Calu3 (cell line): ENCODE measurements around the gene MMAB. TPM values are rescaled to one million over a fixed set of nuclear protein-coding genes. Genes with fewer than 3 reads are reported as not detected.

Experiments used
- BruUV-seq: library from RNA; stranded (reverse); fragments of 400-500 nt; replicated peaks from 2 replicates; lab custom pipeline; 2021; lab: Mats Ljungman, UMichigan
- CTCF ChIA-PET: fragments of 300-600 bp; sonication (Branson Sonifier 250); formaldehyde crosslinking; loops from one replicate; lab custom pipeline; 2022; ENCODE audit warnings: antibody characterized with exemption; lab: Charles Lee
- DNase-seq: peaks from one replicate; pipeline ENCODE4 v3.0.0; 2022
- H3K27ac Mint-ChIP-seq: one replicate; pipeline ENCODE4 v1.8.0; 2022; ENCODE audit warnings: mixed read lengths; ENCODE audit not compliant: unreplicated experiment
- H3K27me3 Mint-ChIP-seq: one replicate; pipeline ENCODE4 v1.8.0; 2022; ENCODE audit warnings: mixed read lengths; ENCODE audit not compliant: unreplicated experiment
- H3K36me3 Mint-ChIP-seq: one replicate; pipeline ENCODE4 v1.8.0; 2022; ENCODE audit warnings: mild to moderate bottlenecking, moderate library complexity, mixed read lengths; ENCODE audit not compliant: insufficient read depth, unreplicated experiment
- H3K4me1 Mint-ChIP-seq: one replicate; pipeline ENCODE4 v1.8.0; 2022; ENCODE audit warnings: mild to moderate bottlenecking, low read depth, mixed read lengths; ENCODE audit not compliant: unreplicated experiment
- H3K4me3 Mint-ChIP-seq: one replicate; pipeline ENCODE4 v1.8.0; 2022; ENCODE audit warnings: mild to moderate bottlenecking, low read depth, moderate library complexity, mixed read lengths; ENCODE audit not compliant: unreplicated experiment
- H3K9me3 Mint-ChIP-seq: one replicate; pipeline ENCODE4 v1.8.0; 2022; ENCODE audit warnings: low read depth, mixed read lengths; ENCODE audit not compliant: unreplicated experiment
- intact Hi-C: fragments of 100-400 bp; cut with micrococcal nuclease; formaldehyde crosslinking; loops from one replicate; pipeline ENCODE4 v1.10.0; 2022; ENCODE audit not compliant: unreplicated experiment
- total RNA-seq: library from RNA; stranded (reverse); gene quantifications from 2 replicates; pipeline ENCODE4 v1.2.3, GENCODE V29; 2022
- TF ChIP-seq, protein P1 (sequence below): fragments of 200-600 bp; IDR thresholded peaks from one replicate; pipeline ENCODE4 v1.8.0; 2022; ENCODE audit warnings: antibody characterized with exemption; ENCODE audit not compliant: unreplicated experiment

MMAB gene
- total RNA-seq, 1 experiment from 2014 or later, result 82.8 TPM

DNA sequence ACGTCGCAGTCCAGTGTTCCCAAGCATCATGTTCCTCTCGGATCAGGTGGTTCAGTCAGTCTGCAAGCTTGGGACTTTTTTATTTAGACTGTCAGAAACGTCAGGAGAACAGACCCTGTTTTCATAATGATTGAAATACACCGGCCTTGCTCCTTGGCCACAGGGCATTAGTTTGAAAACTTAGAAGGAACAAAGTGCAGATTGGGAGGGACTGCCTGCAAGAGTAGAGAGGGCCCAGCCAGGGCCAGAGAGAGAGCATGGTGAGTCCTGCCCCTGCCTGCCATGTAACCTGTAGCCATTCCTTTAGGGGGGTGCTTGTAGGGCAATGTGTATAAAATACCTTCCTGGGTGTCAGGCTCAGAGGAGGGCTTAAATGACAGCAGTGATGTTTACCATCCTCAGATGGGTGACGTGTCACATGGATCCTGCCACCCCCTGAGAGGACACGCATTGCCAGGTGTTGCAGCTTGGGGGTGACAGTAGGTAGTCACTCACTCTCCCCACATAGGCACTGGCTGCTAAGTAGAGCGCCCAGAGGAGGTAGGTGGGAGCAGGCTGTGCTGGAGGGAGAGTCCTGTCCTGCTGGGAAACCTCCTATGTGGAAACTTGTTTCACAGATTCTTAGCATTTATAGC is 45.7 kb downstream of the MMAB start:
- intact Hi-C loops, result no loop called here
- Mint-ChIP-seq H3K4me3 (no peak overlapping the region), H3K9me3 (no peaks in the 10 kb centered on the region), H3K27ac (no peak overlapping the region), H3K4me1 (no peaks in the 10 kb centered on the region), H3K27me3 (no peaks in the 10 kb centered on the region), H3K36me3 (peaks cover 24% of the 10 kb centered on the region)
- no TSS peak for BruUV-seq
- CTCF ChIA-PET, result no interaction called here
- TF ChIP-seq, protein P1, sequence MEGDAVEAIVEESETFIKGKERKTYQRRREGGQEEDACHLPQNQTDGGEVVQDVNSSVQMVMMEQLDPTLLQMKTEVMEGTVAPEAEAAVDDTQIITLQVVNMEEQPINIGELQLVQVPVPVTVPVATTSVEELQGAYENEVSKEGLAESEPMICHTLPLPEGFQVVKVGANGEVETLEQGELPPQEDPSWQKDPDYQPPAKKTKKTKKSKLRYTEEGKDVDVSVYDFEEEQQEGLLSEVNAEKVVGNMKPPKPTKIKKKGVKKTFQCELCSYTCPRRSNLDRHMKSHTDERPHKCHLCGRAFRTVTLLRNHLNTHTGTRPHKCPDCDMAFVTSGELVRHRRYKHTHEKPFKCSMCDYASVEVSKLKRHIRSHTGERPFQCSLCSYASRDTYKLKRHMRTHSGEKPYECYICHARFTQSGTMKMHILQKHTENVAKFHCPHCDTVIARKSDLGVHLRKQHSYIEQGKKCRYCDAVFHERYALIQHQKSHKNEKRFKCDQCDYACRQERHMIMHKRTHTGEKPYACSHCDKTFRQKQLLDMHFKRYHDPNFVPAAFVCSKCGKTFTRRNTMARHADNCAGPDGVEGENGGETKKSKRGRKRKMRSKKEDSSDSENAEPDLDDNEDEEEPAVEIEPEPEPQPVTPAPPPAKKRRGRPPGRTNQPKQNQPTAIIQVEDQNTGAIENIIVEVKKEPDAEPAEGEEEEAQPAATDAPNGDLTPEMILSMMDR, result no peak
- no peak for DNase-seq

DNA sequence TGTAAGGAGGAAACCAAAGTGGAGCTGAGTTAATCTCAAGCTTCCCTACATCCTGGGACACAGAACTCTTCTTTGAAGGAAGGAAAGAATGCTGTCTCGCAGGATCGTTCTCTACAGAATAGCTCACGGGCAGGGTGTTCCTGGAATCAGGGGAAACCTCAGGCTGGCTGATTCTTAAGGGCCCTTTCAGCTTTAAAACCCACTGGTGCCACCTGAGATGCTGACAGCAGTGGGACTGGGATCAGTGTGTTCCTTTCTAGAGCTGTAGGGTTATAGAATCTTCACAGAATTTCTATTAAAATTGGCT is 48.1 kb downstream of the MMAB start:
- CTCF ChIA-PET, result interaction anchor here (0.6 kb wide), 1 partner anchor 402 kb away, joined by 3 read pairs; no protein-coding TSS in a partner anchor
- TF ChIP-seq, protein P1, result no peak
- Mint-ChIP-seq H3K27ac (no peak overlapping the region), H3K36me3 (peaks cover 24% of the 10 kb centered on the region), H3K9me3 (no peaks in the 10 kb centered on the region), H3K4me1 (no peaks in the 10 kb centered on the region), H3K4me3 (no peak overlapping the region), H3K27me3 (no peaks in the 10 kb centered on the region)
- intact Hi-C loops, result no loop called here
- no TSS peak for BruUV-seq
- no peak for DNase-seq

DNA sequence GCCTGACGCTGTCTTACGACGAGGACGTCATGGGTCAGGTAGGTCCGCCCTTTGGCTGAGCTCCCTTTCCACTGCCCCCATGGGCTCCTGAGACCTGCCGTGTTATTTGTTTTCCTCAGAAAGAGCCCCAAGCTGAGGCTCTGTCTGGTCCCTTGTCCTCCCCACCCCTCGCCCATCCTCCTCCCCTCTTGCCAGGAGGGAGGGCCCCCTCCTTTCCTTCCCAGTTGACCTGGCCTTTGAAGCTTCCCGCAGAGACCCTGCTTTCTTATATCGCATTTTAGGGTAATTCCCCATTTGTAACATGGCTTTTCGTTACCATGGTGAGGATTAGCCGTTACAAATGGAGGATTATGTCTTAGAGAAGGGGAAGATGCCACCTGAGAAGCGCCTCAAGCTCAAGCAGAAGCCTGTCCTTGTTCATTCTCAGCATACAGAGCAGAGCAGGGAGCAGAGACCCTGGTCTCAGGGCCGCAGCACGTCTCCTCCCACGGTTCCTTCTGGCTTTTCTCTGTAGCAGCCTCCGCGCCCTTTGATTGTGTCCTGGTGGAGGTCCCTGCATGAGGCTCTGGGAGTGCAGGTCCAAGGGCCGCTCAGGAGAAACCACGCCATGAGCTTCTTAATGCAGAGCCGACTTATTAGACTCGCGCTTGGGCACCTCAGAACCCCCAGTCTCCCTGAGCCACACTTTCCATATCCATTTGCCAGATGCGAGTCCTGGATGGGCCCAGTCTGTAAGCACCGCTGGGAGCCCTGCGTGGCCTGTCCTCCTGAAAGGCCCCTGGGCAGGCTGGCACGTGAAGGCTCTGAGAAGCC is 48.6 kb downstream of the MMAB start:
- TF ChIP-seq, protein P1, result no peak
- no peak for DNase-seq
- Mint-ChIP-seq H3K36me3 (peaks cover 20% of the 10 kb centered on the region), H3K4me3 (no peak overlapping the region), H3K27me3 (no peaks in the 10 kb centered on the region), H3K27ac (no peak overlapping the region), H3K4me1 (no peaks in the 10 kb centered on the region), H3K9me3 (no peaks in the 10 kb centered on the region)
- BruUV-seq, result no TSS peak
- CTCF ChIA-PET, result interaction anchor here (0.6 kb wide), 1 partner anchor 402 kb away, joined by 3 read pairs; no protein-coding TSS in a partner anchor
- intact Hi-C loops, result no loop called here

DNA sequence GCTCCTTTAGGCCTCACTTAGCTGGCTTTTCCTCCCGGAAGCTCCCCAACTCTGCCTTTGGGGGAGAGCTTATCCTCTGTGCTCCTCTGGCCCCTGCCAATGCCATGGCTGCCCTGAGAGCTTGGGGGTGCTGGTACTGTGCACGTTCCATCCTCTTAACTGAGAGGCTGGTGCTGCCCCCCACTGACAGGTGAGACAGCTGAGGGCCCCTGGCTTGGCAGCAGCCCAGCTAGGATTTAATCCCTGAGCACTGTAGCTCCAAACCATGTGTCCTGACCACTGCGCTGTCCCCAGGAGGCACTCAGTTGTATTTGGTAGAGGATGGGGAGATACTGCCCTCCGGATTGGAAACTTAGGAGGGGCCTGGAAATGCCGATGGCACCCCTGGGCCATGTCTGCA is 49.8 kb downstream of the MMAB start:
- BruUV-seq, result no TSS peak
- no peak for DNase-seq
- intact Hi-C loops, result no loop called here
- CTCF ChIA-PET, result no interaction called here
- Mint-ChIP-seq H3K36me3 (peaks cover 25% of the 10 kb centered on the region), H3K4me3 (no peak overlapping the region), H3K27me3 (no peaks in the 10 kb centered on the region), H3K27ac (no peak overlapping the region), H3K4me1 (no peaks in the 10 kb centered on the region), H3K9me3 (no peaks in the 10 kb centered on the region)
- TF ChIP-seq, protein P1, result no peak
